Astrocyte (in vitro differentiated cells and primary cell): ENCODE results near the gene TAGLN2. TPM values are rescaled to one million over a fixed set of nuclear protein-coding genes. Genes with fewer than 3 reads are reported as not detected.

Experiments
- DNase-seq: peaks from one replicate; pipeline ENCODE4 v3.0.0-alpha.2; 2010; ENCODE audit warnings: low read depth
- FAIRE-seq: peaks from 2 replicates; lab custom pipeline; 2011; peaks lifted over from hg19 to GRCh38; lab: Jason Lieb, UNC
- H2AFZ ChIP-seq: 2 replicates; pipeline ENCODE4 v1.6.0; 2012; ENCODE audit warnings: low read depth, low read length, inconsistent platforms
- H3K27ac ChIP-seq: 2 replicates; pipeline ENCODE4 v1.5.1; 2011; ENCODE audit warnings: low read depth, low read length, inconsistent platforms
- H3K27me3 ChIP-seq: 2 replicates; pipeline ENCODE4 v1.6.0; 2011; ENCODE audit warnings: low read length, inconsistent platforms; ENCODE audit not compliant: insufficient read depth
- H3K36me3 ChIP-seq: 2 replicates; pipeline ENCODE4 v1.5.1; 2011; ENCODE audit warnings: low read length, inconsistent platforms; ENCODE audit not compliant: insufficient read depth
- H3K4me1 ChIP-seq: 2 replicates; pipeline ENCODE4 v1.5.1; 2011; ENCODE audit warnings: low read length, inconsistent platforms; ENCODE audit not compliant: insufficient read depth
- H3K4me2 ChIP-seq: 2 replicates; pipeline ENCODE4 v1.6.0; 2012; ENCODE audit warnings: low read length, inconsistent platforms
- H3K4me3 ChIP-seq: 2 replicates; pipeline ENCODE4 v1.5.1; 2011; ENCODE audit warnings: low read depth, mild to moderate bottlenecking, low read length, inconsistent platforms; ENCODE audit not compliant: insufficient read depth
- H3K79me2 ChIP-seq: 2 replicates; pipeline ENCODE4 v1.6.0; 2012; ENCODE audit warnings: mild to moderate bottlenecking, low read length, inconsistent platforms; ENCODE audit not compliant: insufficient read depth
- H3K9ac ChIP-seq: 2 replicates; pipeline ENCODE4 v1.6.0; 2012; ENCODE audit warnings: mild to moderate bottlenecking, low read length, inconsistent platforms
- H3K9me3 ChIP-seq: 2 replicates; pipeline ENCODE4 v1.5.1; 2012; ENCODE audit warnings: low read depth, mild to moderate bottlenecking, low read length, inconsistent platforms; ENCODE audit not compliant: insufficient read depth
- H4K20me1 ChIP-seq: 2 replicates; pipeline ENCODE4 v1.6.0; 2012; ENCODE audit warnings: low read length, inconsistent platforms; ENCODE audit not compliant: insufficient read depth
- H3K27ac Mint-ChIP-seq: one replicate; pipeline ENCODE4 v1.8.0; 2021; ENCODE audit warnings: mild to moderate bottlenecking, mixed read lengths; ENCODE audit not compliant: unreplicated experiment
- H3K27me3 Mint-ChIP-seq: one replicate; pipeline ENCODE4 v1.8.0; 2021; ENCODE audit warnings: low read depth, mixed read lengths; ENCODE audit not compliant: unreplicated experiment
- H3K36me3 Mint-ChIP-seq: one replicate; pipeline ENCODE4 v1.8.0; 2021; ENCODE audit warnings: low read depth, mixed read lengths; ENCODE audit not compliant: unreplicated experiment
- H3K4me1 Mint-ChIP-seq: one replicate; pipeline ENCODE4 v1.8.0; 2021; ENCODE audit warnings: low read depth, mixed read lengths; ENCODE audit not compliant: unreplicated experiment
- H3K4me3 Mint-ChIP-seq: one replicate; pipeline ENCODE4 v1.8.0; 2021; ENCODE audit warnings: mild to moderate bottlenecking, moderate library complexity, mixed read lengths; ENCODE audit not compliant: unreplicated experiment
- H3K9me3 Mint-ChIP-seq: one replicate; pipeline ENCODE4 v1.8.0; 2021; ENCODE audit warnings: mild to moderate bottlenecking, mixed read lengths; ENCODE audit not compliant: unreplicated experiment
- EZH2 ChIP-seq: IDR thresholded peaks from 2 replicates; pipeline ENCODE4 v1.6.1; 2012; ENCODE audit warnings: mild to moderate bottlenecking, low read length, inconsistent platforms; ENCODE audit not compliant: insufficient read depth
- total RNA-seq: library from RNA; stranded (reverse); gene quantifications from 2 replicates; pipeline ENCODE4 v1.2.1, GENCODE V29; 2021
- TF ChIP-seq, protein P1 (sequence below): IDR thresholded peaks from 2 replicates; pipeline ENCODE4 v1.5.1; 2011; ENCODE audit warnings: low read depth, mild to moderate bottlenecking, inconsistent platforms, low read length, moderate library complexity; ENCODE audit not compliant: insufficient read depth

The TAGLN2 gene
- total RNA-seq, 1 donor from 2014 or later = 688 TPM

DNA sequence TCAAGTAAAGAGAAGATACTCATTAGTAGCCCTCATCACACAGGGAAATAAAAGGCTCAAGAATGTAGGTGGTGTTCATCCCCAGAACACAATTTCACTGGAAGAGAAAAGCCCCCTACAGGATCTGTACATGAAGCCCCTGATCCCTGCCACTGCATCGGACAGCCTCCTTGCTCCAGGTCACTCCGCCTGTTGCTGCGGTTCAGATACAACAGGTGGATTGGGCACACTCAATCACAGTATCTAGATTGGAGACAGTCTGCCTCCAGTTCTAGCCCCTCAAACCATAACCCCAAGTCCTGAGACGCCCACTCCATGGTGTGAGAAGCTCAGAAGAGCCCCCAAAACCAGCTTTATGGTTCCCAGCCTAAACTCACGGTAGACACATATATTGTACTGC is 27.6 kb upstream of the TAGLN2 start:
- H3K27ac ChIP-seq = no peak overlapping the region
- no peaks in the 10 kb centered on the region for H3K79me2 ChIP-seq
- Mint-ChIP-seq H3K36me3 (no peaks in the 10 kb centered on the region), H3K9me3 (no peaks in the 10 kb centered on the region), H3K4me3 (no peak overlapping the region), H3K27me3 (peaks cover 22% of the 10 kb centered on the region), H3K27ac (no peak overlapping the region), H3K4me1 (peaks cover 13% of the 10 kb centered on the region)
- H3K9me3 ChIP-seq = no peaks in the 10 kb centered on the region
- DNase-seq (no peak), FAIRE-seq (no peak)
- no peak for TF ChIP-seq EZH2
- TF ChIP-seq, protein P1, sequence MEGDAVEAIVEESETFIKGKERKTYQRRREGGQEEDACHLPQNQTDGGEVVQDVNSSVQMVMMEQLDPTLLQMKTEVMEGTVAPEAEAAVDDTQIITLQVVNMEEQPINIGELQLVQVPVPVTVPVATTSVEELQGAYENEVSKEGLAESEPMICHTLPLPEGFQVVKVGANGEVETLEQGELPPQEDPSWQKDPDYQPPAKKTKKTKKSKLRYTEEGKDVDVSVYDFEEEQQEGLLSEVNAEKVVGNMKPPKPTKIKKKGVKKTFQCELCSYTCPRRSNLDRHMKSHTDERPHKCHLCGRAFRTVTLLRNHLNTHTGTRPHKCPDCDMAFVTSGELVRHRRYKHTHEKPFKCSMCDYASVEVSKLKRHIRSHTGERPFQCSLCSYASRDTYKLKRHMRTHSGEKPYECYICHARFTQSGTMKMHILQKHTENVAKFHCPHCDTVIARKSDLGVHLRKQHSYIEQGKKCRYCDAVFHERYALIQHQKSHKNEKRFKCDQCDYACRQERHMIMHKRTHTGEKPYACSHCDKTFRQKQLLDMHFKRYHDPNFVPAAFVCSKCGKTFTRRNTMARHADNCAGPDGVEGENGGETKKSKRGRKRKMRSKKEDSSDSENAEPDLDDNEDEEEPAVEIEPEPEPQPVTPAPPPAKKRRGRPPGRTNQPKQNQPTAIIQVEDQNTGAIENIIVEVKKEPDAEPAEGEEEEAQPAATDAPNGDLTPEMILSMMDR = no peak
- H3K27me3 ChIP-seq = peaks cover 6% of the 10 kb centered on the region
- H3K4me3 ChIP-seq = no peak overlapping the region
- H3K9ac ChIP-seq = no peak overlapping the region
- H3K4me2 ChIP-seq = no peak overlapping the region
- H3K4me1 ChIP-seq = peaks cover 3% of the 10 kb centered on the region
- no peaks in the 10 kb centered on the region for H4K20me1 ChIP-seq
- H2AFZ ChIP-seq = no peak overlapping the region
- H3K36me3 ChIP-seq = no peaks in the 10 kb centered on the region

- H3K36me3 ChIP-seq = no peaks in the 10 kb centered on the region
- peaks cover 24% of the 10 kb centered on the region for H3K27me3 Mint-ChIP-seq
These were observed 26.2 kb upstream of the TAGLN2 start for GRCh38 chr1:159951551-159951950.

DNA sequence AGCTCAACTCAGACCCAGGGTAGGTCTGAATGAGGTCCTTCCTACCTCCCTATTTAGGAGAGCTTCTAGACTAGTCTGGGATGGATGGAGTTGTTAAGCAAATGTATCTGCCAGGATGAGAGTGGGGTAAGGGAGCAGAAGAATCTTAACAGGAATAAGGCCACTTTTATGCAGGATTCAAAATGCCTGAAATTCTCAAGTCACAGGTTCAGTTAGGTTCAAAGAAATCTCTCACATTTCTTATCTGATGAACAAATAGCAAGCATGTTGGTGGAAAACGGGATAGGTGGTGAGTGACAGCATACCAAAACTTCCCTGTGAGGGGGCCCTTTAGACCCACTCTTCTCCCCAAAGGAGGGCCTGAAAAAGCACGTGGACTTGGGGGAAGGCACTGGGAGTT is 25.7 kb upstream of the TAGLN2 start:
- Mint-ChIP-seq H3K4me1 (peaks cover 13% of the 10 kb centered on the region), H3K27me3 (peaks cover 28% of the 10 kb centered on the region), H3K4me3 (no peak overlapping the region), H3K27ac (no peak overlapping the region), H3K36me3 (no peaks in the 10 kb centered on the region), H3K9me3 (no peaks in the 10 kb centered on the region)
- FAIRE-seq (no peak), DNase-seq (no peak)
- no peaks in the 10 kb centered on the region for H3K9me3 ChIP-seq
- H3K9ac ChIP-seq = no peak overlapping the region
- H3K79me2 ChIP-seq = no peaks in the 10 kb centered on the region
- H3K27ac ChIP-seq = no peak overlapping the region
- H3K27me3 ChIP-seq = peaks cover 6% of the 10 kb centered on the region
- H3K36me3 ChIP-seq = no peaks in the 10 kb centered on the region
- TF ChIP-seq, protein P1 = no peak
- TF ChIP-seq EZH2 = no peak
- H2AFZ ChIP-seq = no peak overlapping the region
- H3K4me2 ChIP-seq = no peak overlapping the region
- no peaks in the 10 kb centered on the region for H4K20me1 ChIP-seq
- peaks cover 3% of the 10 kb centered on the region for H3K4me1 ChIP-seq
- no peak overlapping the region for H3K4me3 ChIP-seq

More at GRCh38 chr1:159951551-159951950, 26.2 kb upstream of the TAGLN2 start:
- peaks cover 3% of the 10 kb centered on the region for H3K4me1 ChIP-seq
- no peaks in the 10 kb centered on the region for H3K9me3 ChIP-seq
- no peak for TF ChIP-seq EZH2
- TF ChIP-seq, protein P1 = no peak
- DNase-seq = no peak
- Mint-ChIP-seq H3K36me3 (no peaks in the 10 kb centered on the region), H3K27ac (no peak overlapping the region), H3K4me1 (peaks cover 13% of the 10 kb centered on the region), H3K9me3 (no peaks in the 10 kb centered on the region), H3K4me3 (no peak overlapping the region)
- H3K79me2 ChIP-seq = no peaks in the 10 kb centered on the region
- no peak overlapping the region for H2AFZ ChIP-seq
- FAIRE-seq = no peak
- peaks cover 6% of the 10 kb centered on the region for H3K27me3 ChIP-seq
- no peak overlapping the region for H3K4me2 ChIP-seq
- H4K20me1 ChIP-seq = no peaks in the 10 kb centered on the region
- H3K4me3 ChIP-seq = no peak overlapping the region
- no peak overlapping the region for H3K27ac ChIP-seq
- no peak overlapping the region for H3K9ac ChIP-seq
